PFSK-1 (cell line): ENCODE measurements around the gene ATF6B.

Source experiments
- FOXP2 ChIP-seq: optimal IDR thresholded peaks from 2 replicates; pipeline ENCODE3; 2011; ENCODE audit warnings: borderline replicate concordance, control low read depth, inconsistent platforms; ENCODE audit not compliant: insufficient read depth; ENCODE audit errors: extremely low read length, extremely low read depth
- POLR2AphosphoS5 ChIP-seq: IDR thresholded peaks from 2 replicates; pipeline ENCODE4 v1.6.1; 2012; ENCODE audit warnings: low read depth, mild to moderate bottlenecking, control low read depth, low read length, moderate library complexity
- REST ChIP-seq, 2 experiments: IDR thresholded peaks; 2 replicates each; pipeline versions ENCODE4 v1.6.1 to v1.8.0; 2011 to 2012; ENCODE audit warnings: low read depth in 2 of 2, low read length in 2 of 2, control low read depth in 1 of 2, inconsistent platforms in 1 of 2, mild to moderate bottlenecking in 1 of 2, moderate library complexity in 1 of 2; ENCODE audit not compliant: insufficient read depth in 1 of 2
- SIN3A ChIP-seq: IDR thresholded peaks from 2 replicates; pipeline ENCODE4 v1.6.1; 2012; ENCODE audit warnings: mild to moderate bottlenecking, low read length, moderate library complexity, borderline replicate concordance; ENCODE audit not compliant: insufficient read depth
- TAF1 ChIP-seq: IDR thresholded peaks from 2 replicates; pipeline ENCODE4 v1.6.1; 2012; ENCODE audit warnings: low read length, control low read depth, borderline replicate concordance; ENCODE audit not compliant: insufficient read depth

Gene ATF6B

GRCh38 chr6:32170294-32170693, 42.2 kb upstream of the ATF6B start:
- TF ChIP-seq SIN3A = no peak
- TF ChIP-seq REST (IDR thresholded peaks at IDR 0.05; ENCODE audit: insufficient read depth in 1 of 2, low read depth in 2 of 2, low read length in 2 of 2) = no peak
- TF ChIP-seq FOXP2 = no peak
- TF ChIP-seq TAF1 = no peak
- no peak for TF ChIP-seq POLR2AphosphoS5

- no peak for TF ChIP-seq FOXP2
- no peak for TF ChIP-seq SIN3A
- TF ChIP-seq TAF1 = no peak
- TF ChIP-seq POLR2AphosphoS5 = no peak
- no peak for TF ChIP-seq REST (IDR thresholded peaks at IDR 0.05; ENCODE audit: insufficient read depth in 1 of 2, low read depth in 2 of 2, low read length in 2 of 2)
Measured at GRCh38 chr6:32168807-32169591, 41.0 kb upstream of the ATF6B start.

GRCh38 chr6:32168350-32168749, 40.3 kb upstream of the ATF6B start:
- TF ChIP-seq FOXP2 (no peak), TAF1 (no peak), REST (IDR thresholded peaks at IDR 0.05; ENCODE audit: insufficient read depth in 1 of 2, low read depth in 2 of 2, low read length in 2 of 2) (no peak), SIN3A (no peak), POLR2AphosphoS5 (no peak)

- TF ChIP-seq REST (IDR thresholded peaks at IDR 0.05; ENCODE audit: insufficient read depth in 1 of 2, low read depth in 2 of 2, low read length in 2 of 2) (no peak), TAF1 (no peak), POLR2AphosphoS5 (no peak), SIN3A (no peak), FOXP2 (no peak)
Measured at GRCh38 chr6:32167761-32168262, 39.8 kb upstream of the ATF6B start.
